Neuronal stem cell (in vitro differentiated cells): ENCODE measurements around the gene ZSCAN23.

ENCODE experiments used
- DNase-seq: peaks from one replicate; pipeline ENCODE4 v3.0.0-alpha.2; 2013; ENCODE audit warnings: low spot score
- H2AFZ ChIP-seq: one replicate; pipeline ENCODE4 v1.6.1; 2013; ENCODE audit warnings: mild to moderate bottlenecking, low read length, inconsistent platforms
- H2AK5ac ChIP-seq: 2 replicates; pipeline ENCODE4 v1.6.1; 2013; ENCODE audit warnings: low read depth, mild to moderate bottlenecking, inconsistent platforms, low read length, moderate library complexity, mixed read lengths
- H2BK120ac ChIP-seq: 2 replicates; pipeline ENCODE4 v1.6.1; 2013; ENCODE audit warnings: low read depth, mild to moderate bottlenecking, inconsistent platforms, low read length, moderate library complexity, mixed read lengths
- H2BK12ac ChIP-seq: one replicate; pipeline ENCODE4 v1.6.1; 2013; ENCODE audit warnings: low read length, inconsistent platforms
- H2BK15ac ChIP-seq: 2 replicates; pipeline ENCODE4 v1.6.1; 2013; ENCODE audit warnings: mild to moderate bottlenecking, low read length, inconsistent platforms, mixed read lengths
- H2BK5ac ChIP-seq: one replicate; pipeline ENCODE4 v1.6.1; 2013; ENCODE audit warnings: inconsistent platforms, mild to moderate bottlenecking, low read length, moderate library complexity
- H3K14ac ChIP-seq: one replicate; pipeline ENCODE4 v1.6.1; 2013; ENCODE audit warnings: low read length, inconsistent platforms
- H3K18ac ChIP-seq: 2 replicates; pipeline ENCODE4 v1.6.1; 2013; ENCODE audit warnings: low read length, inconsistent platforms
- H3K23ac ChIP-seq: 2 replicates; pipeline ENCODE4 v1.6.1; 2013; ENCODE audit warnings: low read depth, mild to moderate bottlenecking, mixed read lengths, low read length, inconsistent platforms; ENCODE audit not compliant: poor library complexity
- H3K27ac ChIP-seq: replicated peaks from 3 replicates; pipeline ENCODE4 v1.5.1; 2013; ENCODE audit warnings: low read length, inconsistent platforms
- H3K27me3 ChIP-seq, 3 experiments: 2 replicates each; pipeline ENCODE4 v1.6.1; 2013; ENCODE audit warnings: low read length in 3 of 3, mild to moderate bottlenecking in 2 of 3, inconsistent platforms in 1 of 3, low read depth in 1 of 3, mixed read lengths in 1 of 3, moderate library complexity in 1 of 3; ENCODE audit not compliant: control insufficient read depth in 3 of 3, insufficient read depth in 3 of 3
- H3K36me3 ChIP-seq, 2 donors: replicated peaks in 1 of 2; 2 replicates each; pipeline ENCODE4 v1.6.1; 2013; ENCODE audit warnings: low read length in 2 of 2; ENCODE audit not compliant: control insufficient read depth in 2 of 2, insufficient read depth in 2 of 2
- H3K4ac ChIP-seq: 2 replicates; pipeline ENCODE4 v1.6.1; 2013; ENCODE audit warnings: inconsistent platforms, mild to moderate bottlenecking, low read length, moderate library complexity
- H3K4me1 ChIP-seq, 2 donors: 1 replicate in 1 of 2; 2 replicates in 1 of 2; pipeline ENCODE4 v1.6.1; 2013; ENCODE audit warnings: low read length in 2 of 2, low read depth in 1 of 2; ENCODE audit not compliant: control insufficient read depth in 2 of 2, insufficient read depth in 1 of 2
- H3K4me2 ChIP-seq: one replicate; pipeline ENCODE4 v1.6.1; 2013; ENCODE audit warnings: mild to moderate bottlenecking, low read length, inconsistent platforms; ENCODE audit not compliant: insufficient read depth, poor library complexity, severe bottlenecking
- H3K4me3 ChIP-seq, 2 donors: 2 replicates each; pipeline ENCODE4 v1.5.1; 2013; ENCODE audit warnings: low read length in 2 of 2, mild to moderate bottlenecking in 2 of 2, inconsistent platforms in 1 of 2, moderate library complexity in 1 of 2
- H3K79me1 ChIP-seq: one replicate; pipeline ENCODE4 v1.6.1; 2013; ENCODE audit warnings: low read depth, mild to moderate bottlenecking, inconsistent platforms, low read length, moderate library complexity
- H3K9ac ChIP-seq: one replicate; pipeline ENCODE4 v1.6.1; 2013; ENCODE audit warnings: mild to moderate bottlenecking, low read depth, low read length, inconsistent platforms; ENCODE audit not compliant: poor library complexity
- H3K9me3 ChIP-seq, 2 donors: replicated peaks in 1 of 2; 2 replicates each; pipeline versions ENCODE3 to v1.6.1; 2013; ENCODE audit warnings: low read length in 2 of 2, mild to moderate bottlenecking in 2 of 2, inconsistent platforms in 1 of 2, low read depth in 1 of 2, mixed read lengths in 1 of 2, moderate library complexity in 1 of 2; ENCODE audit not compliant: control insufficient read depth in 2 of 2, insufficient read depth in 1 of 2
- H4K8ac ChIP-seq: one replicate; pipeline ENCODE4 v1.6.1; 2013; ENCODE audit warnings: low read depth, mild to moderate bottlenecking, inconsistent platforms, low read length, moderate library complexity
- H4K91ac ChIP-seq: one replicate; pipeline ENCODE4 v1.6.1; 2013; ENCODE audit warnings: low read length, low read depth, mild to moderate bottlenecking, inconsistent platforms; ENCODE audit not compliant: poor library complexity
- WGBS, 2 donors: extraction: QIAGEN DNeasy Blood & Tissue Kit; methylation state at CpG; one replicate each; pipeline ENCODE4 v1.1.7; 2013; ENCODE audit warnings: missing lambda C conversion rate in 2 of 2, mixed read lengths in 1 of 2; ENCODE audit not compliant: insufficient read length in 2 of 2, insufficient replicate concordance in 1 of 2; ENCODE audit errors: extremely low coverage in 2 of 2; 5-methylcytosine and 5-hydroxymethylcytosine counted together

Gene ZSCAN23

GRCh38 chr6:28485482-28485881 lies 42.2 kb upstream of the ZSCAN23 start:
- H3K4me2 ChIP-seq, result no peak overlapping the region
- H3K36me3 ChIP-seq, result no peaks in the 10 kb centered on the region
- H3K79me1 ChIP-seq, result no peaks in the 10 kb centered on the region
- H3K4me1 ChIP-seq, result peaks cover 0 to 2% of the 10 kb centered on the region in 2 donors
- DNase-seq, result no peak
- no CpG with 5 or more reads among the region's 3 CpGs for WGBS, 2 donors
- H4K8ac ChIP-seq, result no peak overlapping the region
- no peak overlapping the region for H2BK12ac ChIP-seq
- H3K27me3 ChIP-seq, result peaks cover 0 to 26% (median 0%) of the 10 kb centered on the region in 3 experiments
- H3K4me3 ChIP-seq, result no peak overlapping the region
- H3K14ac ChIP-seq, result no peak overlapping the region
- no peak overlapping the region for H3K4ac ChIP-seq
- H3K9ac ChIP-seq, result no peak overlapping the region
- no peak overlapping the region for H3K23ac ChIP-seq
- H2BK120ac ChIP-seq, result no peak overlapping the region
- no peak overlapping the region for H4K91ac ChIP-seq
- H3K9me3 ChIP-seq, result no peaks in the 10 kb centered on the region
- no peak overlapping the region for H2AK5ac ChIP-seq
- no peak overlapping the region for H3K18ac ChIP-seq
- no peak overlapping the region for H3K27ac ChIP-seq
- H2BK15ac ChIP-seq, result no peak overlapping the region
- H2BK5ac ChIP-seq, result no peak overlapping the region
- H2AFZ ChIP-seq, result no peak overlapping the region

GRCh38 chr6:28480253-28480932 lies 37.1 kb upstream of the ZSCAN23 start:
- no peak overlapping the region for H2BK5ac ChIP-seq
- no peak overlapping the region for H4K91ac ChIP-seq
- no peak overlapping the region for H2AFZ ChIP-seq
- H3K9ac ChIP-seq, result no peak overlapping the region
- H2AK5ac ChIP-seq, result no peak overlapping the region
- WGBS, 2 donors, result no CpG with 5 or more reads among the region's 9 CpGs
- no peaks in the 10 kb centered on the region for H3K9me3 ChIP-seq
- H3K36me3 ChIP-seq, result no peaks in the 10 kb centered on the region
- no peak overlapping the region for H3K27ac ChIP-seq
- no peak for DNase-seq
- H3K4me1 ChIP-seq, result no peaks in the 10 kb centered on the region
- no peak overlapping the region for H2BK120ac ChIP-seq
- no peak overlapping the region for H3K4me3 ChIP-seq
- H3K4me2 ChIP-seq, result no peak overlapping the region
- H3K23ac ChIP-seq, result no peak overlapping the region
- no peak overlapping the region for H2BK12ac ChIP-seq
- no peak overlapping the region for H4K8ac ChIP-seq
- H3K79me1 ChIP-seq, result no peaks in the 10 kb centered on the region
- no peak overlapping the region for H3K18ac ChIP-seq
- no peak overlapping the region for H2BK15ac ChIP-seq
- no peak overlapping the region for H3K4ac ChIP-seq
- H3K14ac ChIP-seq, result no peak overlapping the region
- peaks cover 0 to 51% (median 0%) of the 10 kb centered on the region in 3 experiments for H3K27me3 ChIP-seq

GRCh38 chr6:28478518-28478917 lies 35.2 kb upstream of the ZSCAN23 start:
- Histone ChIP-seq H3K23ac (no peak overlapping the region), H2BK12ac (no peak overlapping the region), H2BK120ac (no peak overlapping the region), H3K4ac (no peak overlapping the region), H2BK15ac (no peak overlapping the region), H2BK5ac (no peak overlapping the region), H3K4me2 (no peak overlapping the region), H4K91ac (no peak overlapping the region), H3K14ac (no peak overlapping the region), H3K4me1 (no peaks in the 10 kb centered on the region), H3K4me3 (no peak overlapping the region), H3K79me1 (no peaks in the 10 kb centered on the region), H3K27ac (no peak overlapping the region), H3K9ac (no peak overlapping the region), H3K9me3 (no peaks in the 10 kb centered on the region), H3K18ac (no peak overlapping the region), H3K36me3 (no peaks in the 10 kb centered on the region), H2AK5ac (no peak overlapping the region), H4K8ac (no peak overlapping the region), H3K27me3 (peaks cover 0 to 51% (median 0%) of the 10 kb centered on the region in 3 experiments), H2AFZ (no peak overlapping the region)
- WGBS, 2 donors, result no CpG with 5 or more reads among the region's 12 CpGs
- DNase-seq, result no peak

GRCh38 chr6:28474441-28475219 lies 31.3 kb upstream of the ZSCAN23 start:
- Histone ChIP-seq H3K14ac (no peak overlapping the region), H3K79me1 (no peaks in the 10 kb centered on the region), H2AFZ (peak overlapping the region; percentile 70), H3K36me3 (no peaks in the 10 kb centered on the region), H2BK12ac (no peak overlapping the region), H3K4me1 (no peaks in the 10 kb centered on the region), H3K23ac (no peak overlapping the region), H2BK15ac (no peak overlapping the region), H3K4ac (no peak overlapping the region), H4K8ac (no peak overlapping the region), H3K4me3 (peak overlapping the region; percentile 50 to 79), H3K27ac (no peak overlapping the region), H3K9me3 (no peaks in the 10 kb centered on the region), H3K4me2 (peak overlapping the region; percentile 60), H2BK120ac (no peak overlapping the region), H3K18ac (no peak overlapping the region), H3K9ac (no peak overlapping the region), H2AK5ac (no peak overlapping the region), H3K27me3 (peaks cover 0 to 21% (median 0%) of the 10 kb centered on the region in 3 experiments), H2BK5ac (no peak overlapping the region), H4K91ac (no peak overlapping the region)
- DNase-seq, result peak; percentile 79
- WGBS, 2 donors, result no CpG with 5 or more reads among the region's 18 CpGs
